H1 (cell line): ENCODE results near the gene MYCBPAP. TPM values are rescaled to one million over a fixed set of nuclear protein-coding genes. Genes with fewer than 3 reads are reported as not detected.

Experiments used
- CTCF ChIA-PET: fragments of 300-600 bp; sonication (Branson Sonifier 250); formaldehyde crosslinking; loops from one replicate; lab custom pipeline; 2021; ENCODE audit not compliant: partially characterized antibody; lab: Charles Lee
- POLR2A ChIA-PET: fragments of 300-600 bp; sonication (Branson Sonifier 250); formaldehyde crosslinking; loops from one replicate; lab custom pipeline; 2021; ENCODE audit warnings: inconsistent platforms; ENCODE audit not compliant: partially characterized antibody; lab: Charles Lee
- DNase-seq, 2 experiments: peaks; one replicate each; pipeline versions ENCODE4 v3.0.0 to v3.0.0-alpha.2; 2010 to 2022; ENCODE audit warnings: low spot score in 2 of 2, low read depth in 1 of 2, mixed read lengths in 1 of 2
- FAIRE-seq: peaks from 2 replicates; lab custom pipeline; 2011; peaks lifted over from hg19 to GRCh38; lab: Jason Lieb, UNC
- H2AFZ ChIP-seq: 2 replicates; pipeline ENCODE4 v1.8.1; 2012; ENCODE audit warnings: low read length, inconsistent platforms
- H2AK5ac ChIP-seq: 2 replicates; pipeline ENCODE4 v1.6.1; 2013; ENCODE audit warnings: low read depth, low read length
- H2BK120ac ChIP-seq: replicated peaks from 2 replicates; pipeline ENCODE3; 2013; ENCODE audit warnings: low read depth, low read length, inconsistent platforms
- H2BK12ac ChIP-seq: 2 replicates; pipeline ENCODE4 v1.6.1; 2013; ENCODE audit warnings: low read depth, low read length
- H2BK15ac ChIP-seq: 2 replicates; pipeline ENCODE4 v1.6.1; 2013; ENCODE audit warnings: low read length
- H2BK20ac ChIP-seq: 2 replicates; pipeline ENCODE4 v1.6.1; 2013; ENCODE audit warnings: low read length
- H2BK5ac ChIP-seq: 2 replicates; pipeline ENCODE4 v1.6.1; 2013; ENCODE audit warnings: low read depth, low read length
- H3K14ac ChIP-seq: 2 replicates; pipeline ENCODE4 v1.6.1; 2013; ENCODE audit warnings: inconsistent platforms; ENCODE audit not compliant: insufficient read length
- H3K18ac ChIP-seq: 2 replicates; pipeline ENCODE4 v1.6.1; 2013; ENCODE audit warnings: low read length; ENCODE audit errors: extremely low read depth
- H3K23ac ChIP-seq: 2 replicates; pipeline ENCODE4 v1.6.1; 2013; ENCODE audit warnings: inconsistent platforms; ENCODE audit not compliant: insufficient read length
- H3K23me2 ChIP-seq: 2 replicates; pipeline ENCODE4 v1.6.1; 2013; ENCODE audit warnings: low read depth, low read length
- H3K27ac ChIP-seq: 2 replicates; pipeline ENCODE4 v1.6.1; 2011; ENCODE audit warnings: low read depth, low read length, inconsistent platforms
- H3K27me3 ChIP-seq, 4 experiments: replicated peaks in 1 of 4; 1 replicate in 1 of 4; 2 replicates in 3 of 4; pipeline versions ENCODE4 v1.6.1 to v1.8.1; 2011 to 2013; ENCODE audit warnings: low read length in 3 of 4, mild to moderate bottlenecking in 3 of 4, inconsistent platforms in 2 of 4, mixed read lengths in 2 of 4, moderate library complexity in 1 of 4; ENCODE audit not compliant: control insufficient read depth in 3 of 4, insufficient read depth in 3 of 4; ENCODE audit errors: extremely low read depth in 1 of 4
- H3K36me3 ChIP-seq, 4 experiments: 2 replicates each; pipeline versions ENCODE4 v1.6.1 to v1.8.1; 2011 to 2013; ENCODE audit warnings: mild to moderate bottlenecking in 4 of 4, low read length in 3 of 4, moderate library complexity in 2 of 4, control low read depth in 1 of 4, inconsistent platforms in 1 of 4; ENCODE audit not compliant: insufficient read depth in 4 of 4, control insufficient read depth in 2 of 4
- H3K4ac ChIP-seq: replicated peaks from 2 replicates; pipeline ENCODE3; 2013; ENCODE audit warnings: low read length, low read depth, mixed read lengths, inconsistent platforms; ENCODE audit not compliant: insufficient read length
- H3K4me1 ChIP-seq, 4 experiments: replicated peaks in 1 of 4; 1 replicate in 1 of 4; 2 replicates in 3 of 4; pipeline versions ENCODE4 v1.6.1 to v1.8.1; 2011 to 2013; ENCODE audit warnings: low read length in 3 of 4, inconsistent platforms in 2 of 4, mixed read lengths in 1 of 4; ENCODE audit not compliant: insufficient read depth in 4 of 4, control insufficient read depth in 3 of 4
- H3K4me2 ChIP-seq, 2 experiments: 2 replicates each; pipeline versions ENCODE4 v1.6.1 to v1.8.1; 2011 to 2013; ENCODE audit warnings: low read depth in 2 of 2, low read length in 2 of 2, control low read depth in 1 of 2, inconsistent platforms in 1 of 2, mild to moderate bottlenecking in 1 of 2; ENCODE audit not compliant: insufficient read depth in 1 of 2
- H3K4me3 ChIP-seq, 4 experiments: fragments of 200-600, 300-600 bp in 1 of 4; sonication (generic), shearing (Covaris generic), sonication (Bioruptor Twin) in 1 of 4; 2 replicates each; pipeline versions ENCODE4 v1.5.1 to v1.8.1; 2011 to 2016; ENCODE audit warnings: low read length in 4 of 4, low read depth in 3 of 4, control low read depth in 2 of 4, inconsistent platforms in 2 of 4, mild to moderate bottlenecking in 2 of 4, mixed read lengths in 1 of 4, moderate library complexity in 1 of 4; ENCODE audit not compliant: insufficient read depth in 2 of 4; ENCODE audit errors: extremely low read depth in 1 of 4
- H3K56ac ChIP-seq: replicated peaks from 2 replicates; pipeline ENCODE3; 2013; ENCODE audit warnings: low read depth, mild to moderate bottlenecking, mixed read lengths, low read length, inconsistent platforms; ENCODE audit not compliant: insufficient read length
- H3K79me1 ChIP-seq: 2 replicates; pipeline ENCODE4 v1.6.1; 2013; ENCODE audit warnings: low read depth, low read length, control low read depth
- H3K79me2 ChIP-seq, 2 experiments: 2 replicates each; pipeline versions ENCODE4 v1.6.1 to v1.8.1; 2012 to 2013; ENCODE audit warnings: low read length in 2 of 2, mild to moderate bottlenecking in 2 of 2, inconsistent platforms in 1 of 2; ENCODE audit not compliant: insufficient read depth in 2 of 2, control insufficient read depth in 1 of 2
- H3K9ac ChIP-seq, 4 experiments: replicated peaks in 1 of 4; 1 replicate in 1 of 4; 2 replicates in 3 of 4; pipeline versions ENCODE4 v1.6.1 to v1.8.1; 2011 to 2013; ENCODE audit warnings: low read depth in 3 of 4, low read length in 3 of 4, control low read depth in 2 of 4, mild to moderate bottlenecking in 2 of 4, moderate library complexity in 2 of 4, inconsistent platforms in 1 of 4; ENCODE audit errors: extremely low read depth in 1 of 4
- H3K9me3 ChIP-seq, 2 experiments: 2 replicates each; pipeline versions ENCODE4 v1.6.1 to v1.8.1; 2012 to 2013; ENCODE audit warnings: mild to moderate bottlenecking in 2 of 2, moderate library complexity in 2 of 2, control low read depth in 1 of 2, inconsistent platforms in 1 of 2, low read depth in 1 of 2, low read length in 1 of 2, mixed read lengths in 1 of 2; ENCODE audit not compliant: insufficient read depth in 2 of 2
- H4K20me1 ChIP-seq, 2 experiments: replicated peaks in 1 of 2; 2 replicates each; pipeline versions ENCODE3 to v1.8.1; 2011 to 2013; ENCODE audit warnings: inconsistent platforms in 2 of 2, low read length in 2 of 2, mild to moderate bottlenecking in 1 of 2; ENCODE audit not compliant: insufficient read depth in 2 of 2, control insufficient read depth in 1 of 2
- H4K5ac ChIP-seq: 2 replicates; pipeline ENCODE4 v1.6.1; 2013; ENCODE audit warnings: low read length, low read depth, mixed read lengths, inconsistent platforms; ENCODE audit not compliant: insufficient read length
- H4K8ac ChIP-seq: 2 replicates; pipeline ENCODE4 v1.8.0; 2013; ENCODE audit warnings: mild to moderate bottlenecking, moderate library complexity, low read length, inconsistent platforms; ENCODE audit not compliant: insufficient read depth; ENCODE audit errors: extremely low read depth
- H4K91ac ChIP-seq: replicated peaks from 2 replicates; pipeline ENCODE3; 2013; ENCODE audit warnings: low read length, mixed read lengths, inconsistent platforms; ENCODE audit not compliant: insufficient read length
- CBX5 ChIP-seq: fragments of 300-800, 300-1000 bp; sonication (generic); IDR thresholded peaks from 2 replicates; pipeline ENCODE4 v1.7.1; 2016; ENCODE audit warnings: antibody characterized with exemption, low read length, low read depth
- CEBPB ChIP-seq: IDR thresholded peaks from 2 replicates; pipeline ENCODE4 v1.6.1; 2012; ENCODE audit warnings: low read depth, low read length
- CHD1 ChIP-seq: IDR thresholded peaks from 2 replicates; pipeline ENCODE4 v1.6.1; 2012; ENCODE audit warnings: low read depth, low read length, improper control_type of control experiment
- EGR1 ChIP-seq: IDR thresholded peaks from 2 replicates; pipeline ENCODE4 v1.6.1; 2011; ENCODE audit warnings: low read depth, low read length, borderline replicate concordance
- GABPA ChIP-seq: IDR thresholded peaks from 2 replicates; pipeline ENCODE4 v1.6.1; 2011; ENCODE audit warnings: mild to moderate bottlenecking, low read length, moderate library complexity, borderline replicate concordance; ENCODE audit not compliant: insufficient read depth
- HDAC2 ChIP-seq, 2 experiments: fragments of 300-600 bp in 1 of 2; sonication (generic) in 1 of 2; IDR thresholded peaks; 2 replicates each; pipeline ENCODE4 v1.6.1; 2011 to 2012; ENCODE audit warnings: low read depth in 2 of 2, low read length in 2 of 2, mild to moderate bottlenecking in 2 of 2, moderate library complexity in 2 of 2, borderline replicate concordance in 1 of 2, inconsistent platforms in 1 of 2
- MAFK ChIP-seq: IDR thresholded peaks from 2 replicates; pipeline ENCODE4 v1.6.1; 2012; ENCODE audit warnings: low read depth, mild to moderate bottlenecking, improper control_type of control experiment, low read length
- POU5F1 ChIP-seq: IDR thresholded peaks from 2 replicates; pipeline ENCODE4 v1.6.1; 2011; ENCODE audit warnings: low read depth, mild to moderate bottlenecking, low read length, moderate library complexity
- RBBP5 ChIP-seq: IDR thresholded peaks from 2 replicates; pipeline ENCODE4 v1.7.1; 2012; ENCODE audit warnings: low read depth, mild to moderate bottlenecking, inconsistent platforms, low read length, moderate library complexity, borderline replicate concordance
- SP1 ChIP-seq: IDR thresholded peaks from 2 replicates; pipeline ENCODE4 v1.6.1; 2011; ENCODE audit warnings: low read depth, low read length
- SP2 ChIP-seq: IDR thresholded peaks from 2 replicates; pipeline ENCODE4 v1.6.1; 2012; ENCODE audit warnings: mild to moderate bottlenecking, low read length, inconsistent platforms
- SP4 ChIP-seq: IDR thresholded peaks from 2 replicates; pipeline ENCODE4 v1.6.1; 2012; ENCODE audit warnings: low read length, inconsistent platforms
- ZNF274 ChIP-seq: IDR thresholded peaks from 2 replicates; pipeline ENCODE4 v1.7.0; 2012; ENCODE audit warnings: low read length, borderline replicate concordance; ENCODE audit errors: extremely low read depth
- WGBS, 2 experiments: shearing (Covaris generic) in 1 of 2; methylation state at CpG; one replicate each; pipeline versions ENCODE4 v1.1.6 to v1.1.7; 2013 to 2015; ENCODE audit warnings: low lambda C conversion rate in 2 of 2, mixed read lengths in 2 of 2, inconsistent platforms in 1 of 2, low coverage in 1 of 2, missing lambda C conversion rate in 1 of 2; ENCODE audit not compliant: insufficient replicate concordance in 2 of 2, insufficient coverage in 1 of 2, insufficient read length in 1 of 2; ENCODE audit errors: extremely low coverage in 1 of 2, missing lambda C conversion rate in 1 of 2; 5-methylcytosine and 5-hydroxymethylcytosine counted together
- polyA plus RNA-seq, 7 experiments: library from polyadenylated mRNA; depleted of rRNA in 3 of 7; stranded (reverse) in 5 of 7; unstranded in 2 of 7; fragments of >200 nt in 5 of 7; fragments of 200-250 nt in 2 of 7; gene quantifications; 1 replicate in 5 of 7; 2 replicates in 1 of 7; 4 replicates in 1 of 7; pipeline versions ENCODE4 v1.2.1 to v1.2.3, GENCODE V29; 2011 to 2013; ENCODE audit warnings: missing spikeins in 2 of 7, mixed read lengths in 2 of 7
- total RNA-seq: library from RNA; stranded (reverse); fragmentation: NEBNext Ultra II Directional; extraction: Animal tissue kit (Norgen Biotek cat#: 25700); gene quantifications from 2 replicates; pipeline ENCODE4 v1.2.1, GENCODE V29; 2021
- TF ChIP-seq, protein P1 (sequence below): IDR thresholded peaks from 2 replicates; pipeline ENCODE4 v1.6.1; 2012; ENCODE audit warnings: inconsistent platforms

The MYCBPAP gene
- total and polyA plus RNA-seq, 2 of the 8 experiments (the other 6 are each of a cell fraction or from before 2014, with no cell fraction given) = 0.89 to 3.3 TPM

DNA sequence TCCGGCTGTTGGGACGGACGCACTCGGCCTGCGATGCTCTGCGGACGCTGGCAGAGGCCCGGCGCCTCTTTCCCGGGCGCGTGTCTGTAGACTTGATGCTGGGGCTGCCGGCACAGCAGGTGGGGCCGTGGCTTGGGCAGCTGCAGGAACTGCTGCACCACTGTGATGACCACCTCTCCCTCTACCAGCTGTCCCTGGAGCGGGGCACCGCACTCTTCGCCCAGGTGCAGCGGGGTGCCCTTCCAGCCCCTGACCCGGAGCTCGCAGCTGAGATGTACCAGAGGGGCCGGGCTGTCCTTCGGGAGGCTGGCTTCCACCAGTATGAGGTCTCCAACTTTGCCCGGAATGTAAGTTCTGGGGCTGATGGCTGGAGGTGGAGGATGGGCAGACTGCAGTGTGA lies 26.1 kb upstream of the MYCBPAP start:
- 0 out of 7 replicates have a peak, but pooled peaks cover 0 to 2% (median 0%) of the 10 kb centered on the region in 4 experiments for H3K27me3 ChIP-seq
- 0 out of 2 replicates have a peak overlapping the region, but pooled peaks have one; percentile 28 for H4K8ac ChIP-seq
- no peak overlapping the region for H2BK12ac ChIP-seq
- no peak overlapping the region for H2BK20ac ChIP-seq
- peaks cover 0 to 3% of the 10 kb centered on the region in 2 experiments; a peak in 1 of 4 replicates for H3K79me2 ChIP-seq
- no peaks in the 10 kb centered on the region for H3K79me1 ChIP-seq
- no peak overlapping the region for H3K18ac ChIP-seq
- H3K36me3 ChIP-seq = peaks cover 0 to 13% (median 6%) of the 10 kb centered on the region in 4 experiments; a peak in 4 of 8 replicates
- no peak overlapping the region for H2AFZ ChIP-seq
- no peak overlapping the region for H3K14ac ChIP-seq
- no peak overlapping the region for H2BK15ac ChIP-seq
- WGBS, 2 experiments = 95% methylated on average over 12 of the region's 23 CpGs; no CpG with 5 or more reads in 1 of the 2 experiments
- H2BK5ac ChIP-seq = no peak overlapping the region
- H3K4me1 ChIP-seq = peaks cover 0 to 6% (median 4%) of the 10 kb centered on the region in 4 experiments; a peak in 6 of 7 replicates
- H3K23ac ChIP-seq = no peak overlapping the region
- H4K91ac ChIP-seq = no peak overlapping the region
- no peaks in the 10 kb centered on the region for H3K9me3 ChIP-seq
- no peak overlapping the region for H2BK120ac ChIP-seq
- FAIRE-seq (no peak), DNase-seq (no peak)
- ChIA-PET POLR2A (interaction anchor here (0.9 to 1.1 kb wide), 3 partner anchors 22 to 84 kb away, joined by 3 to 4 read pairs (median 3); no protein-coding TSS in a partner anchor), CTCF (interaction anchor here (0.7 to 9.2 kb wide), 25 partner anchors 10 to 214 kb away, joined by 3 to 116 read pairs (median 5); partner anchors contain the start of genes EPN3, LRRC59 and SPATA20)
- no peak overlapping the region for H3K56ac ChIP-seq
- peaks cover 0 to 2% of the 10 kb centered on the region in 2 experiments for H4K20me1 ChIP-seq
- H3K4ac ChIP-seq = no peak overlapping the region
- H2AK5ac ChIP-seq = no peak overlapping the region
- H3K23me2 ChIP-seq = peaks cover 8% of the 10 kb centered on the region
- no peak overlapping the region for H3K4me3 ChIP-seq
- H4K5ac ChIP-seq = no peak overlapping the region
- no peak overlapping the region for H3K9ac ChIP-seq
- no peak overlapping the region for H3K27ac ChIP-seq
- no peak overlapping the region for H3K4me2 ChIP-seq
- no peak for TF ChIP-seq HDAC2 (IDR thresholded peaks at IDR 0.05; ENCODE audit: borderline replicate concordance in 1 of 2, low read depth in 2 of 2, low read length in 2 of 2)
- TF ChIP-seq POU5F1 = no peak
- no peak for TF ChIP-seq MAFK
- no peak for TF ChIP-seq GABPA
- no peak for TF ChIP-seq EGR1
- TF ChIP-seq ZNF274 = no peak
- no peak for TF ChIP-seq RBBP5
- no peak for TF ChIP-seq CEBPB
- TF ChIP-seq, protein P1, sequence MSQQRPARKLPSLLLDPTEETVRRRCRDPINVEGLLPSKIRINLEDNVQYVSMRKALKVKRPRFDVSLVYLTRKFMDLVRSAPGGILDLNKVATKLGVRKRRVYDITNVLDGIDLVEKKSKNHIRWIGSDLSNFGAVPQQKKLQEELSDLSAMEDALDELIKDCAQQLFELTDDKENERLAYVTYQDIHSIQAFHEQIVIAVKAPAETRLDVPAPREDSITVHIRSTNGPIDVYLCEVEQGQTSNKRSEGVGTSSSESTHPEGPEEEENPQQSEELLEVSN = no peak
- no peak for TF ChIP-seq CHD1
- no peak for TF ChIP-seq SP2
- TF ChIP-seq CBX5 = no peak
- TF ChIP-seq SP4 = no peak
- no peak for TF ChIP-seq SP1
